ENCODE data around the gene CDK16. TPM values are rescaled to one million over a fixed set of nuclear protein-coding genes. Genes with fewer than 3 reads are reported as not detected.

CDK16 gene
- total and polyA plus RNA-seq, 2 of the 4 experiments (the other 2 are of a cell fraction): 85.3 to 106 TPM

- Histone ChIP-seq H2AFZ (replicated peaks; ENCODE audit: low read length, poor library complexity) (no peak overlapping the region), H3K4ac (ENCODE audit: low read depth, low read length) (no peak overlapping the region), H2BK5ac (ENCODE audit: low read depth, low read length, poor library complexity, severe bottlenecking) (no peak overlapping the region), H4K5ac (ENCODE audit: low read depth, low read length) (no peak overlapping the region), H3K4me1 (ENCODE audit: control insufficient read depth, insufficient read depth, low read length) (peaks cover 13% of the 10 kb centered on the region), H3K4me3 (ENCODE audit: insufficient read depth, low read depth, low read length) (no peak overlapping the region), H2AK9ac (replicated peaks; ENCODE audit: low read depth, low read length, poor library complexity) (no peak overlapping the region), H4K20me1 (ENCODE audit: insufficient read depth, low read length) (peaks cover 77% of the 10 kb centered on the region), H3K56ac (ENCODE audit: extremely low read depth, insufficient read depth, low read length) (no peak overlapping the region), H3K9ac (ENCODE audit: low read depth, low read length) (no peak overlapping the region), H2BK15ac (ENCODE audit: low read depth, low read length) (no peak overlapping the region), H3K9me1 (ENCODE audit: insufficient read depth, low read length) (0 out of 2 replicates have a peak, but pooled peaks cover 5% of the 10 kb centered on the region), H4K8ac (ENCODE audit: low read depth in 2 of 2, low read length in 2 of 2) (no peak overlapping the region), H3K18ac (ENCODE audit: low read depth, low read length) (no peak overlapping the region), H3K14ac (replicated peaks; ENCODE audit: low read depth, low read length) (no peak overlapping the region), H2AK5ac (ENCODE audit: low read depth, low read length) (no peak overlapping the region), H3K27ac (ENCODE audit: insufficient read depth, low read length) (no peak overlapping the region), H3K79me1 (ENCODE audit: low read depth in 1 of 2, low read length in 2 of 2) (peaks cover 39 to 62% of the 10 kb centered on the region in 2 experiments), H3K27me3 (ENCODE audit: control insufficient read depth, insufficient read depth, low read length) (no peaks in the 10 kb centered on the region; the same call in 1 of the 2 replicates), H2BK20ac (ENCODE audit: low read depth, low read length) (no peak overlapping the region), H2BK120ac (ENCODE audit: low read depth, low read length) (no peak overlapping the region), H3K4me2 (ENCODE audit: low read depth, low read length) (no peak overlapping the region), H3K36me3 (ENCODE audit: control insufficient read depth, insufficient read depth, low read length) (peaks cover 86% of the 10 kb centered on the region), H3K23ac (ENCODE audit: low read depth, low read length) (no peak overlapping the region), H4K91ac (ENCODE audit: insufficient read depth, low read depth, low read length) (no peak overlapping the region), H3K9me3 (ENCODE audit: control insufficient read depth, insufficient read depth, low read length) (no peaks in the 10 kb centered on the region)
- in situ Hi-C loops (cut with MboI; ENCODE audit: low sequenced_read_pairs) (loop anchor here (25.0 kb wide), 1 partner anchor 436 kb away; the partner anchor contains the start of gene CFP), dilution Hi-C loops (cut with HindIII; ENCODE audit: low sequenced_read_pairs, unreplicated experiment) (no loop called here), intact Hi-C loops (cut with micrococcal nuclease) (no loop called here)
- DNase-seq (no peak), ATAC-seq (ENCODE audit: low read depth) (no peak)
- ChIA-PET POLR2A (ENCODE audit: unreplicated experiment) (no interaction called here), CTCF (no interaction called here)
- WGBS, 2 experiments (ENCODE audit: extremely low coverage in 2 of 2, insufficient read length in 1 of 2): 90% methylated on average over 6 of the region's 9 CpGs; no CpG with 5 or more reads in 1 of the 2 experiments
- no TSS peak for BruUV-seq (replicated peaks)
- no peak for TF ChIP-seq BHLHE40 (IDR thresholded peaks at IDR 0.05; ENCODE audit: low read depth, low read length)
- TF ChIP-seq MAFK (IDR thresholded peaks at IDR 0.05; ENCODE audit: low read depth, low read length): no peak
- TF ChIP-seq MAZ (IDR thresholded peaks at IDR 0.05; ENCODE audit: borderline replicate concordance, low read depth, low read length): no peak
- TF ChIP-seq RAD21 (IDR thresholded peaks at IDR 0.05; ENCODE audit: low read length): no peak
- no peak for TF ChIP-seq RCOR1 (IDR thresholded peaks at IDR 0.05; ENCODE audit: insufficient replicate concordance, low read length)
Observed at GRCh38 chrX:47201345-47201944, 17.0 kb upstream of the CDK16 start.
